NT2/D1 (cell line): Measurements from ENCODE around the gene KRTAP20-4.

Source experiments
- DNase-seq: peaks from one replicate; pipeline ENCODE4 v3.0.0-alpha.2; 2011; ENCODE audit warnings: low read depth, low spot score
- H3K27me3 ChIP-seq: 2 replicates; pipeline ENCODE4 v1.6.0; 2011; ENCODE audit warnings: mild to moderate bottlenecking; ENCODE audit not compliant: insufficient read length, insufficient read depth
- H3K36me3 ChIP-seq: 2 replicates; pipeline ENCODE4 v1.6.1; 2011; ENCODE audit warnings: mild to moderate bottlenecking, low read length, mixed read lengths; ENCODE audit not compliant: insufficient read depth, insufficient read length
- H3K4me1 ChIP-seq: 2 replicates; pipeline ENCODE4 v1.5.1; 2011; ENCODE audit not compliant: insufficient read depth, insufficient read length
- H3K4me3 ChIP-seq: 2 replicates; pipeline ENCODE4 v1.5.1; 2011; ENCODE audit warnings: low read depth; ENCODE audit not compliant: insufficient read length
- H3K9ac ChIP-seq: 2 replicates; pipeline ENCODE4 v1.6.0; 2011; ENCODE audit warnings: low read depth; ENCODE audit not compliant: insufficient read length
- H3K9me3 ChIP-seq: 2 replicates; pipeline ENCODE4 v1.5.1; 2011; ENCODE audit warnings: mild to moderate bottlenecking, low read length; ENCODE audit not compliant: insufficient read depth
- SUZ12 ChIP-seq: IDR thresholded peaks from 2 replicates; pipeline ENCODE4 v1.6.1; 2011; ENCODE audit not compliant: insufficient read length, insufficient read depth; ENCODE audit errors: extremely low read depth
- YY1 ChIP-seq: IDR thresholded peaks from 2 replicates; pipeline ENCODE4 v1.6.1; 2011; ENCODE audit not compliant: insufficient read length, insufficient read depth
- ZNF274 ChIP-seq: IDR thresholded peaks from 2 replicates; pipeline ENCODE4 v1.6.1; 2011; ENCODE audit warnings: mild to moderate bottlenecking, low read depth, low read length

Gene KRTAP20-4

GRCh38 chr21:30625449-30626165, 5.2 kb downstream of the KRTAP20-4 start:
- H3K27me3 ChIP-seq = no peaks in the 10 kb centered on the region
- no peak for TF ChIP-seq YY1
- TF ChIP-seq ZNF274 = no peak
- no peak for TF ChIP-seq SUZ12
- H3K36me3 ChIP-seq = no peaks in the 10 kb centered on the region
- peaks cover 15% of the 10 kb centered on the region; the same call in 1 of the 2 replicates for H3K9me3 ChIP-seq
- H3K4me3 ChIP-seq = no peak overlapping the region
- no peak overlapping the region for H3K9ac ChIP-seq
- DNase-seq = no peak
- H3K4me1 ChIP-seq = no peaks in the 10 kb centered on the region

- DNase-seq = no peak
- no peak overlapping the region for H3K9ac ChIP-seq
- peaks cover 15% of the 10 kb centered on the region; the same call in 1 of the 2 replicates for H3K9me3 ChIP-seq
- H3K4me3 ChIP-seq = no peak overlapping the region
- no peak for TF ChIP-seq ZNF274
- no peak for TF ChIP-seq YY1
- TF ChIP-seq SUZ12 = no peak
- H3K4me1 ChIP-seq = no peaks in the 10 kb centered on the region
- H3K27me3 ChIP-seq = no peaks in the 10 kb centered on the region
- H3K36me3 ChIP-seq = no peaks in the 10 kb centered on the region
These were observed 7.7 kb downstream of the KRTAP20-4 start for GRCh38 chr21:30628109-30628508.

DNA sequence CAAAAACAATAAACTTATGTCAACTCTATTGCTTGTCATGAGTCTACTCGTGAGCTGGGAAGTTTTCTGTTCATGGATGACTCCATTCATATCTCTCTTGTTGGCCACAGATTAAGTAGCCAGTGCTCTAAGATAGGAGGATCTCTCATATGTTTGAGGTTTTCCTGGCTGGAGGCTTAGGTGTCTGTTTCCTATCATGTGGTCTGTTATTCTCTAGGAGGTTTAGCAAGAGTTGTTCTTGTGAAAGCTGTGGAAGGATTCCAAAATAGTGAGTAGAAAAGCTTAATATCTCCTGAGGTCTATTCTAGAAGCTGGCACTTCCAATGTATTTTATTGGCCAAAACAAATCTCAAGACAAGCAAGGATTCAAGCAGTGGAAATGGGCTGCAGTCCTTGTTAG, 8.8 kb downstream of the KRTAP20-4 start:
- Histone ChIP-seq H3K4me1 (no peaks in the 10 kb centered on the region), H3K9me3 (peaks cover 15% of the 10 kb centered on the region; the same call in 1 of the 2 replicates), H3K27me3 (no peaks in the 10 kb centered on the region), H3K9ac (no peak overlapping the region), H3K36me3 (no peaks in the 10 kb centered on the region), H3K4me3 (no peak overlapping the region)
- TF ChIP-seq ZNF274 = no peak
- no peak for TF ChIP-seq SUZ12
- TF ChIP-seq YY1 = no peak
- no peak for DNase-seq

GRCh38 chr21:30634906-30635305, 14.5 kb downstream of the KRTAP20-4 start, which contains the start of gene KRTAP20-2:
Gene KRTAP20-2, plus strand, starts transcription at chr21:30635206. Its CDS starts 58 bp downstream, at chr21:30635264.
- Histone ChIP-seq H3K27me3 (no peaks in the 10 kb centered on the region), H3K9me3 (no peaks in the 10 kb centered on the region), H3K4me3 (no peak within 1 kb of the TSS), H3K36me3 (no peaks in the 10 kb centered on the region), H3K9ac (no peak within 1 kb of the TSS), H3K4me1 (no peaks in the 10 kb centered on the region)
- DNase-seq = no peak
- TF ChIP-seq SUZ12 (no peak), ZNF274 (no peak)

- TF ChIP-seq SUZ12 (no peak), ZNF274 (no peak), YY1 (no peak)
- DNase-seq = no peak
- no peaks in the 10 kb centered on the region for H3K36me3 ChIP-seq
- H3K4me3 ChIP-seq = no peak overlapping the region
- no peaks in the 10 kb centered on the region for H3K4me1 ChIP-seq
- no peak overlapping the region for H3K9ac ChIP-seq
- H3K9me3 ChIP-seq = no peaks in the 10 kb centered on the region
- H3K27me3 ChIP-seq = no peaks in the 10 kb centered on the region
These were observed 18.3 kb downstream of the KRTAP20-4 start for GRCh38 chr21:30638686-30639085.

- no peak for TF ChIP-seq ZNF274
- TF ChIP-seq YY1 = no peak
- TF ChIP-seq SUZ12 = no peak
- Histone ChIP-seq H3K9me3 (no peaks in the 10 kb centered on the region), H3K9ac (no peak within 1 kb of the TSS), H3K27me3 (no peaks in the 10 kb centered on the region), H3K4me1 (no peaks in the 10 kb centered on the region), H3K36me3 (no peaks in the 10 kb centered on the region), H3K4me3 (no peak within 1 kb of the TSS)
- DNase-seq = no peak
These were observed 22.1 kb downstream of the KRTAP20-4 start, which contains the start of gene KRTAP20-3 for GRCh38 chr21:30642564-30642963. Gene KRTAP20-3, plus strand, starts transcription at chr21:30642864.

DNA sequence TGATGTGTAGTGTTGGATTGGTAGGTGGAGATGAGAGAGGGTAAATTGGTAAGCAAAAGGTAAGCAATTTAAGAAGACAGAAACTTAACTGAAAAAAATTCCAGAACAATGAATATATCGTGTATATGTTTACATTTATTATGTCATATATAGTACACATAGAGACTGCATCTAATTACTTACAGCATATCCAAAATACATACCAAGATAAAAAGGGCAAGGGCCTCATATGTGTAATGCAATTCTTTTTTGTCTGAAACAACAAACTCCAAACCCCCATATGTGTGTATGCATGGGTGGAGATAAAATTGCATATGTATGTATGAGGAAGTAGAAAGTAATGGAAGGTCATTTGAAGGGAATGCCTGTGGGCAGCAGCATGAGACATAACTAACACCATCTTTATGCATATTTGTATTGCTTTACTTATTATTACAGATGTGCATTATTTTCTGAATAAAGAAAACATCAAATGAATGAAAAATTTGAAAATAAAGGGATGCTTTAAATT, 26.5 kb downstream of the KRTAP20-4 start:
- no peak for TF ChIP-seq ZNF274
- no peak for TF ChIP-seq YY1
- no peak for TF ChIP-seq SUZ12
- H3K9me3 ChIP-seq = no peaks in the 10 kb centered on the region
- no peak overlapping the region for H3K9ac ChIP-seq

More for the DNA sequence above, 26.5 kb downstream of the KRTAP20-4 start:
- Histone ChIP-seq H3K27me3 (no peaks in the 10 kb centered on the region), H3K36me3 (no peaks in the 10 kb centered on the region), H3K4me3 (no peak overlapping the region), H3K4me1 (no peaks in the 10 kb centered on the region)
- no peak for DNase-seq
